ENCODE data around the gene KCNQ1.

DNA sequence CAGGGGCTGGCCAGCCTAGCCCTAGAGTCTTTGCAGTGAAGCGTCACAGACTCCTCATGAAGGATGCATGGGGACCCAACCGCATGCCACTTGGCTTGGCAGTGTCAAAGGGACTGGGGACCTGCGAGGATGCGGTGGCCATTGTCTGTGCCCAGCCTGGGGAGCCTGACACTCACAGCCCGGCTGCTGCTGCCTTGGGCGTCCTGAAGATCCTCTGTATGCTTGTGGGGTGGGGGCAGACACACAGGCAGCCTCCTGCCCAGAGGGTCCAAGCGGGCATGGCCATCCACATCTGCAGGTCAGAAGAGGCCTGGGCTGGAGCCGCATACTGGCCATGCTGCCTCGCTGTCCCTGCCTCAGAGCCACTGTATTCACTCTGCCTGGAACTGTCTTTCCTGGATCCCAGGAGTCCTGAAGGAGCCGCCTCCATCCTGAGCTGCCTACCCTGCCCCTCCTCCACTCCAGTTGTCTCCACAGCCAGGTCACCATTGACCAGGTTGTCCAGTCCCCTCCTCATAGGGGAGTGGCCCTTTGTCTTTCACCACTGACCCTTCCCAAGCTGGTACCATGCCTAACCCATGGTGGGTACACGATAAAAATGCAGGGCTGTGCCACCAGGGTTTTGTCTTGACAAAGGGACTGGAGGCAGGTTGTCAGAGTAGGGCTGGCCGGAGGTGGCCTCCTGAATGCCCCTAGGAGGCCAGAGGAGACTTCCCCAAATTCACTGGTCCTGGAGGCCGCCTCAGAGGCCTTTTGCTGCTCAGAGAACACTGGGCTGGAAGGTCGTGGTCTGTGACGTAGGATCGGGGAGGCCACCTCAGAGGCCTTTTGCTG lies 148.0 kb downstream of the KCNQ1 start:
- TF ChIP-seq, protein P1, sequence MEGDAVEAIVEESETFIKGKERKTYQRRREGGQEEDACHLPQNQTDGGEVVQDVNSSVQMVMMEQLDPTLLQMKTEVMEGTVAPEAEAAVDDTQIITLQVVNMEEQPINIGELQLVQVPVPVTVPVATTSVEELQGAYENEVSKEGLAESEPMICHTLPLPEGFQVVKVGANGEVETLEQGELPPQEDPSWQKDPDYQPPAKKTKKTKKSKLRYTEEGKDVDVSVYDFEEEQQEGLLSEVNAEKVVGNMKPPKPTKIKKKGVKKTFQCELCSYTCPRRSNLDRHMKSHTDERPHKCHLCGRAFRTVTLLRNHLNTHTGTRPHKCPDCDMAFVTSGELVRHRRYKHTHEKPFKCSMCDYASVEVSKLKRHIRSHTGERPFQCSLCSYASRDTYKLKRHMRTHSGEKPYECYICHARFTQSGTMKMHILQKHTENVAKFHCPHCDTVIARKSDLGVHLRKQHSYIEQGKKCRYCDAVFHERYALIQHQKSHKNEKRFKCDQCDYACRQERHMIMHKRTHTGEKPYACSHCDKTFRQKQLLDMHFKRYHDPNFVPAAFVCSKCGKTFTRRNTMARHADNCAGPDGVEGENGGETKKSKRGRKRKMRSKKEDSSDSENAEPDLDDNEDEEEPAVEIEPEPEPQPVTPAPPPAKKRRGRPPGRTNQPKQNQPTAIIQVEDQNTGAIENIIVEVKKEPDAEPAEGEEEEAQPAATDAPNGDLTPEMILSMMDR (IDR thresholded peaks at IDR 0.05; ENCODE audit: low read length) = no peak
- TF ChIP-seq EZH2 (IDR thresholded peaks at IDR 0.05; ENCODE audit: borderline replicate concordance, low read length) = no peak
